Measurements from ENCODE around the gene CCDC186.

DNA sequence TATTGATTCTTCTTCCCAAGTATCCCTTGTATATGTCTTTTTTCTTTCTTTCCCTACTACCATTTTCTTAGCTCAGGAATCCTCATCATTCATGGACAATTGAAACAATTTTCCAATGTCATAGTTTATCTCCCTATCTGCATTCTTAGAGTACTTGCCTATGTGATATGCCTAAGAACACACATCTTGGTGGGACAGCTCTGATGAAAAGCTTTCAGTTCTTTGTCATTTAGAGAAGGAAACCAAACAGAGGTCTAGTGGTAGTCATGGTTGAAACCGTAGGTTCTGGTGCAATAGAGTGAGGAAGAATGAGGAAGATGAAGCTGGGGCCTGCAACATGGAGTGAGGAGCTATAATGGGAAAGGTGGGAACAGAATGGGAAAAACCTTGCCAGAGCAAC is 33.3 kb upstream of the CCDC186 start:
- TF ChIP-seq, protein P1, sequence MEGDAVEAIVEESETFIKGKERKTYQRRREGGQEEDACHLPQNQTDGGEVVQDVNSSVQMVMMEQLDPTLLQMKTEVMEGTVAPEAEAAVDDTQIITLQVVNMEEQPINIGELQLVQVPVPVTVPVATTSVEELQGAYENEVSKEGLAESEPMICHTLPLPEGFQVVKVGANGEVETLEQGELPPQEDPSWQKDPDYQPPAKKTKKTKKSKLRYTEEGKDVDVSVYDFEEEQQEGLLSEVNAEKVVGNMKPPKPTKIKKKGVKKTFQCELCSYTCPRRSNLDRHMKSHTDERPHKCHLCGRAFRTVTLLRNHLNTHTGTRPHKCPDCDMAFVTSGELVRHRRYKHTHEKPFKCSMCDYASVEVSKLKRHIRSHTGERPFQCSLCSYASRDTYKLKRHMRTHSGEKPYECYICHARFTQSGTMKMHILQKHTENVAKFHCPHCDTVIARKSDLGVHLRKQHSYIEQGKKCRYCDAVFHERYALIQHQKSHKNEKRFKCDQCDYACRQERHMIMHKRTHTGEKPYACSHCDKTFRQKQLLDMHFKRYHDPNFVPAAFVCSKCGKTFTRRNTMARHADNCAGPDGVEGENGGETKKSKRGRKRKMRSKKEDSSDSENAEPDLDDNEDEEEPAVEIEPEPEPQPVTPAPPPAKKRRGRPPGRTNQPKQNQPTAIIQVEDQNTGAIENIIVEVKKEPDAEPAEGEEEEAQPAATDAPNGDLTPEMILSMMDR (IDR thresholded peaks at IDR 0.05): no peak
- no peak for TF ChIP-seq EZH2 (IDR thresholded peaks at IDR 0.05)
